Peyer's patch (tissue), 4 donors: Measurements from ENCODE around the gene WDR12. TPM values are rescaled to one million over a fixed set of nuclear protein-coding genes. Genes with fewer than 3 reads are reported as not detected.

ENCODE experiments used
- DNase-seq, 3 donors: peaks; one replicate each; pipeline ENCODE4 v3.0.0-alpha.2; 2017 to 2019
- H3K27ac ChIP-seq, 4 donors: fragments of 200-600 bp; sonication (generic); one replicate each; pipeline ENCODE4 v1.5.1; 2016 to 2019
- H3K27me3 ChIP-seq, 2 donors: fragments of 200-600 bp; sonication (generic); one replicate each; pipeline ENCODE4 v1.5.1; 2019
- H3K36me3 ChIP-seq, 3 donors: fragments of 200-600 bp; sonication (generic); one replicate each; pipeline ENCODE4 v1.5.1; 2016 to 2019
- H3K4me1 ChIP-seq, 4 donors: fragments of 200-600 bp; sonication (generic); one replicate each; pipeline ENCODE4 v1.5.1; 2016 to 2019
- H3K4me3 ChIP-seq, 4 donors: fragments of 200-600 bp; sonication (generic); 1 replicate in 3 of 4; 2 replicates in 1 of 4; pipeline ENCODE4 v1.5.1; 2016 to 2019; ENCODE audit warnings: mild to moderate bottlenecking in 1 of 4
- H3K9me3 ChIP-seq, 4 donors: fragments of 200-600 bp; sonication (generic); one replicate each; pipeline ENCODE4 v1.5.1; 2016 to 2019; ENCODE audit warnings: mild to moderate bottlenecking in 1 of 4
- POLR2A ChIP-seq, 2 donors: fragments of 450-650 bp; IDR thresholded peaks; one replicate each; pipeline ENCODE4 v1.5.1; 2017; ENCODE audit warnings: antibody characterized with exemption in 2 of 2, mild to moderate bottlenecking in 2 of 2, moderate library complexity in 2 of 2
- total RNA-seq, 4 donors: library from RNA; depleted of rRNA; stranded (reverse); fragments of >200 nt; gene quantifications; one replicate each; pipeline ENCODE4 v1.1.0, GENCODE V29; 2016
- TF ChIP-seq, protein P1 (sequence below), 6 experiments: fragments of 450-650 bp in 4 of 6; fragments of 200-600 bp in 2 of 6; sonication (generic) in 1 of 6; IDR thresholded peaks; one replicate each; pipeline ENCODE4 v1.5.1; 2017 to 2019; ENCODE audit warnings: antibody characterized with exemption in 6 of 6, mild to moderate bottlenecking in 3 of 6, moderate library complexity in 1 of 6

The WDR12 gene
- total RNA-seq, 4 donors from 2014 or later: 2.5 to 28.6 (median 15.0) TPM

DNA sequence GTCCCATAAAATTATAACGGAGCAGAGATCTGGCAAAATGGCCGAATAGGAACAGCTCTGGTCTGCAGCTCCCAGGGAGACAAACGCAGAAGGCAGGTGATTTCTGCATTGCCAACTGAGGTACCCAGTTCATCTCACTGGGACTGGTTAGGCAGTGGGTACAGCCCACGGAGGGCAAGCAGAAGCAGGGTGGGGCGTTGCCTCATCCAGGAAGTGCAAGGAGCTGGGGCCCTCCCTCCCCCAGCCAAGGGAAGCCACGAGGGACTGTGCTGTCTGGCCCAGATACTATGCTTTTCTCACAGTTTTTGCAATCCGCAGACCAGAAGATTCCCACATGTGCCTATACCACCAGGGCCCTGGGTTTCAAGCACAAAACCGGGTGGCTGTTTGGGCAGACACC is 62.7 kb downstream of the WDR12 start:
- H3K27ac ChIP-seq: no peak overlapping the region

DNA sequence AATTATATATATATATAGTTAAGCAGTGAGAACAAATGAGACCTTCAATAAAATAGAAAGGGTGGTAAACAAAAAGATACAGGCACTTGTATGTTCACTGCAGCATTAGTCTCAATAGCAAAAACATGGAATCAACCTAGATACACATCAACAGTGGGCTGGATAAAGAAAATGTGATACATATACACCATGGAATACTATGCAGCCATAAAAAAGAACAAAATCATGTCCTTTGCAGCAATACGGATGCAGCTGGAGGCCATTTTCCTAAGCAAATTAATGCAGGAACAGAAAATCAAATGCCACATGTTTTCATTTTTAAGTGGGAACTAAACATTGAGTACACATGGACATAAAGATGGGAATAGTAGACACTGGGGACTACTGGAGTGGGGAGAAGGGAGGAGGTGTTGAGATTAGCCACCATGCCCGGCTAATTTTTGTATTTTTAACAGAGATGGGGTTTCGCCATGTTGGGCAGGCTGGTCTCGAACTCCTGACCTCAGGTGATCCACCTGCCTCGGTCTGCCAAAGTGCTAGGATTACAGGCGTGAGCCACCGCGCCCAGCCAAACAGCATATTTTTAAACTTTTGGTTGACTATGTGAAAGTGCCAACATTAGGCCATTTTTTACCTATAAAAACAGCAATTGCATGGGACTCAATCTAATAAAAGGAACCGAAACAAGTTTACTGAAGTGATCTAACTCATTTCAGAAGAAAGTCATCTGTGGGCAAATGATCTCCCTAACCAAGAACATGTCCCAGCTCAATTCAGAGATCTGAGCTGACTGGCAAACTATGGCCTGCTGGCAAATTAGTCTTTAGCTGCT is 63.6 kb downstream of the WDR12 start:
- Histone ChIP-seq H3K27ac (no peak overlapping the region), H3K4me3 (no peak overlapping the region), H3K4me1 (no peaks in the 10 kb centered on the region), H3K27me3 (no peaks in the 10 kb centered on the region), H3K9me3 (peaks cover 0 to 4% (median 0%) of the 10 kb centered on the region in 4 donors), H3K36me3 (no peaks in the 10 kb centered on the region)
- no peak for DNase-seq
- no peak for TF ChIP-seq POLR2A (IDR thresholded peaks at IDR 0.05)
- TF ChIP-seq, protein P1, sequence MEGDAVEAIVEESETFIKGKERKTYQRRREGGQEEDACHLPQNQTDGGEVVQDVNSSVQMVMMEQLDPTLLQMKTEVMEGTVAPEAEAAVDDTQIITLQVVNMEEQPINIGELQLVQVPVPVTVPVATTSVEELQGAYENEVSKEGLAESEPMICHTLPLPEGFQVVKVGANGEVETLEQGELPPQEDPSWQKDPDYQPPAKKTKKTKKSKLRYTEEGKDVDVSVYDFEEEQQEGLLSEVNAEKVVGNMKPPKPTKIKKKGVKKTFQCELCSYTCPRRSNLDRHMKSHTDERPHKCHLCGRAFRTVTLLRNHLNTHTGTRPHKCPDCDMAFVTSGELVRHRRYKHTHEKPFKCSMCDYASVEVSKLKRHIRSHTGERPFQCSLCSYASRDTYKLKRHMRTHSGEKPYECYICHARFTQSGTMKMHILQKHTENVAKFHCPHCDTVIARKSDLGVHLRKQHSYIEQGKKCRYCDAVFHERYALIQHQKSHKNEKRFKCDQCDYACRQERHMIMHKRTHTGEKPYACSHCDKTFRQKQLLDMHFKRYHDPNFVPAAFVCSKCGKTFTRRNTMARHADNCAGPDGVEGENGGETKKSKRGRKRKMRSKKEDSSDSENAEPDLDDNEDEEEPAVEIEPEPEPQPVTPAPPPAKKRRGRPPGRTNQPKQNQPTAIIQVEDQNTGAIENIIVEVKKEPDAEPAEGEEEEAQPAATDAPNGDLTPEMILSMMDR (IDR thresholded peaks at IDR 0.05): no peak

More for the DNA sequence above, 62.7 kb downstream of the WDR12 start:
- no peaks in the 10 kb centered on the region for H3K4me1 ChIP-seq
- no peaks in the 10 kb centered on the region for H3K9me3 ChIP-seq
- TF ChIP-seq, protein P1 (IDR thresholded peaks at IDR 0.05): no peak
- no peak for TF ChIP-seq POLR2A (IDR thresholded peaks at IDR 0.05)
- H3K27me3 ChIP-seq: no peaks in the 10 kb centered on the region
- no peaks in the 10 kb centered on the region for H3K36me3 ChIP-seq
- H3K4me3 ChIP-seq: no peak overlapping the region
- no peak for DNase-seq

DNA sequence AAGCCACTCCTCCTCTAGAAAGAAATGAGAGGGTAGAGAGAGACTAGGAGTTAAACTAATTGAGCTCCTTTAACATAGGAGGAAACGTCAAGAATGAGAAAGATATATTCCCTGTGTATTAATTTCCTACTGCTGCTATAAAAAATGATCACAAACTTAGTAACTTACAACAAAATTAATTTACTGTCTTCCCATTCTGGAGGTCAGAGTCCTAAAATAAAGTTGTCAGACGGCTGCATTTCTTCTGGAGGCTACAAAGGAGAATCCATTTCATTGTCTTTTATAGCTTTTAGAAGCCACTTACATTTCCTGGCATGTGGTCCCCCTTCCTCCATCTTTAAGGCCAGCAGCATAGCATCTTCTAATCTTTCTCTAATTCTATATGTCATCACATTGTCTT is 66.8 kb downstream of the WDR12 start:
- TF ChIP-seq, protein P1 (IDR thresholded peaks at IDR 0.05): no peak
- TF ChIP-seq POLR2A (IDR thresholded peaks at IDR 0.05): no peak
- no peak overlapping the region for H3K27ac ChIP-seq

DNA sequence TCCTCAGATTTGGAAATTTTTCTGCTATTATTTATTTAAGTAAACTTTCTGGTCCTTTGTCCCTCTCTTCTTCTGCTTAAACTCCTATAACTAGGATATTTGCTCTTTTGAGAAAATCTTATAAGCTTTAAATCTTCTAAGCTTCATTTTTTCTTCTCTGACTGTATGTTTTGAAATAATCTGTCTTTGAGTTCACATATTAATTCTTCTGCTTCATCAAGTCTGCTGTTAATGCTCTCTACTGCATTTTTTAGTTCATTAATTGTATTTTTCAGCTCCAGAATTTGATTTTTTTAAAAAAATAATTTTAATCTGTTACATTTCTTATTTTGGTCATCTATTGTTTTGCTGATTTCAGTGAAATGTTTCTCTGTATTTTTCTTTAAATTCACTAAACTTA is 68.8 kb downstream of the WDR12 start:
- no peaks in the 10 kb centered on the region for H3K36me3 ChIP-seq
- H3K27ac ChIP-seq: no peak overlapping the region
- TF ChIP-seq, protein P1 (IDR thresholded peaks at IDR 0.05): no peak
- TF ChIP-seq POLR2A (IDR thresholded peaks at IDR 0.05): no peak
- H3K27me3 ChIP-seq: no peaks in the 10 kb centered on the region
- H3K9me3 ChIP-seq: peaks cover 0 to 4% (median 0%) of the 10 kb centered on the region in 4 donors
- no peak overlapping the region for H3K4me3 ChIP-seq
- no peaks in the 10 kb centered on the region for H3K4me1 ChIP-seq
- DNase-seq: no peak

More for the DNA sequence above, 66.8 kb downstream of the WDR12 start:
- Histone ChIP-seq H3K9me3 (peaks cover 0 to 4% (median 0%) of the 10 kb centered on the region in 4 donors), H3K36me3 (no peaks in the 10 kb centered on the region), H3K4me1 (no peaks in the 10 kb centered on the region), H3K27me3 (no peaks in the 10 kb centered on the region), H3K4me3 (no peak overlapping the region)
- no peak for DNase-seq

DNA sequence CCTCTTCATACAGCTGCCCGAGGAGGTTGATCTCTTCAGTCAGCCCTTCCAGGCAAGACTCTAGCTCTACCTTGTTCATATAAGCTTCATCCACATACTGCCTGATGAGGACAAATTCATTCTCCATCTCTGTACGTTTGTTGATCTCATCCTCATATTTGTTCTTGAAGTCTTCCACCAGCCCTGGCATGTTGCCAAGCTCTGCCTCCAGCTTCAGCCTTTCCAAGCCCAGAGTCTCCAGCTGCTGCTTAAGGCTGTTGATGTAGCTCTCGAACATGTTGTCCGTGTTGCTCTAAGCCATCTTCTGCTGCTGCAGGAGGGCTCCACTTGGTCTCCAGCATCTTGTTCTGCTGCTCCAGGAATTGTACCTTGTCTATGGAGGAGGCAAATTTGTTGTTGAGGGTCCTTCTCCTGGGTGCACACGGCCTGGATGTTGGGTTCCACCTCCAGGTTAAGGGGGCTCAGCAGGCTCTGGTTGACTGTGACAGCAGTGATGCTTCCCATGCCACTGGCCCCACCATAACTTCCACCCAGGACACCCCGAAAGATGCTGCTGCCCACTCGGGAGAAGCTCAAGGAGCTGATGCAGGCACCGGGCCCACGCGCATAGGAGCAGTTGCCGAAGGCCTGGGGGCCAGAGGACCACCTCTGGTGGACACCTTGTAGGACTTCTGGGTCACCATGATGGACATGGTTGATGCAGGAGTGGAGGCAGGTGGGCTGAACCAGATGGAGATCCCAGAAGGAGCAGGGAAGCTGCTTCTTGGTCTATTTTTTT is 70.2 kb downstream of the WDR12 start:
- Histone ChIP-seq H3K9me3 (peaks cover 0 to 4% (median 0%) of the 10 kb centered on the region in 4 donors), H3K4me3 (no peak overlapping the region), H3K27me3 (no peaks in the 10 kb centered on the region), H3K27ac (no peak overlapping the region), H3K36me3 (no peaks in the 10 kb centered on the region), H3K4me1 (no peaks in the 10 kb centered on the region)
- TF ChIP-seq, protein P1 (IDR thresholded peaks at IDR 0.05): no peak
- no peak for TF ChIP-seq POLR2A (IDR thresholded peaks at IDR 0.05)
- no peak for DNase-seq
